Measurements from ENCODE around the gene TCP11L1. TPM values are rescaled to one million over a fixed set of nuclear protein-coding genes. Genes with fewer than 3 reads are reported as not detected.

The TCP11L1 gene
- total and polyA plus RNA-seq, 2 of the 8 experiments (the other 6 are each of a cell fraction or from before 2014, with no cell fraction given), result 10.9 to 23.1 TPM

DNA sequence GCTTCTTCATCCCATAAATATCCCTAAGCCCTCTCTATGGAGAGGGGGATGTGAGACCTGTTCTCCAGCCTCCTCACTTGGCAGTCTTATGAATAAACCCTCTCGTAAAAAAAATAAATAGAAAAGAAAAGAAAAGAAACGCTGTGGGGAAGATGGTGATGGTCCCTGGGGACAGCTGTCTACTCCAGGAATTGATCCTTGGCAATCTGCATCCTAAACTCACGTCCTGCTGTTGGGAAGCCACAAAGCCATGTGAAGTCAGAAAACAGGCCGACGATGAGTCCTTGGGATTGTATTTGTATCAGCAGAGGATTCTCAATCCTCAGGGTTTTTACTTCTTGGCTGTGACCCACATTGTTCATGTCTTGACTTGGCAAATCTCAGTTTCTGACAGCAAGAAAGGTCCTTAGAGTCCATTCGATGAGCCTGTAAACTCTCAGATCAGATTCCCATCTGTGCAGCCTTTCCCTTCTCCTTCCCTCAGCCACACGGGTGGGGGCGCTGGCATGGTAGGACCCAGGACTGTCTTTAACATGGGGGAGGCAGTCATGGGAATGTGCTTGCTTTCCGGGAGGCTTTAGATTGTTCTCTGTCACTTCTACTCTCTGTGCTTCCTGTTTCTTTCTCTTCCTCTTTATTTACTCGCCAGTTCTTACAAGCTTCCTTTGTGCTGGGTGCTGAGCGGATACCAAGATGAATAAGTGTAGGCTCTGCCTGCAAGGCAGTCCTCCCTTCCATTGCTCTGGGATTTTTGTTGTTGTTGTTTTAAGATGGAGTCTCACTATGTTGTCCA is 24.9 kb downstream of the TCP11L1 start:
- no peak overlapping the region for H3K9ac ChIP-seq (replicated peaks in 1 of 4; ENCODE audit: extremely low read depth in 1 of 4, low read depth in 3 of 4, low read length in 3 of 4)
- no peak overlapping the region for H2BK120ac ChIP-seq (replicated peaks; ENCODE audit: low read depth, low read length)
- H3K56ac ChIP-seq (replicated peaks; ENCODE audit: insufficient read length, low read depth, low read length), result no peak overlapping the region
- no peak overlapping the region for H3K4me3 ChIP-seq (ENCODE audit: extremely low read depth in 1 of 4, insufficient read depth in 2 of 4, low read depth in 3 of 4, low read length in 4 of 4)
- peak overlapping the region; percentile 20; the same call in 1 of the 2 replicates for H2BK5ac ChIP-seq (ENCODE audit: low read depth, low read length)
- H3K14ac ChIP-seq (ENCODE audit: insufficient read length), result no peak overlapping the region
- no peaks in the 10 kb centered on the region for H3K23me2 ChIP-seq (ENCODE audit: low read depth, low read length)
- H2AFZ ChIP-seq (ENCODE audit: low read length), result no peak overlapping the region
- H4K91ac ChIP-seq (replicated peaks; ENCODE audit: insufficient read length, low read length), result no peak overlapping the region
- H4K5ac ChIP-seq (ENCODE audit: insufficient read length, low read depth, low read length), result no peak overlapping the region
- peaks cover 0 to 15% (median 8%) of the 10 kb centered on the region in 4 experiments; a peak in 6 of 8 replicates for H3K36me3 ChIP-seq (ENCODE audit: control insufficient read depth in 2 of 4, insufficient read depth in 4 of 4, low read length in 3 of 4)
- TF ChIP-seq NRF1 (IDR thresholded peaks at IDR 0.05; ENCODE audit: low read depth, low read length) (no peak), CTBP2 (IDR thresholded peaks at IDR 0.05; ENCODE audit: borderline replicate concordance, insufficient read depth, insufficient read length, low read length) (no peak), KDM5A (IDR thresholded peaks at IDR 0.05; ENCODE audit: low read length) (no peak), TBP (IDR thresholded peaks at IDR 0.05; ENCODE audit: low read depth, low read length) (no peak), HDAC2 (IDR thresholded peaks at IDR 0.05; ENCODE audit: borderline replicate concordance in 1 of 2, low read depth in 2 of 2, low read length in 2 of 2) (no peak), TCF12 (IDR thresholded peaks at IDR 0.05; ENCODE audit: low read depth, low read length) (no peak), KDM4A (IDR thresholded peaks at IDR 0.05; ENCODE audit: low read depth, low read length, severe bottlenecking) (no peak)
- TF ChIP-seq, protein P1, sequence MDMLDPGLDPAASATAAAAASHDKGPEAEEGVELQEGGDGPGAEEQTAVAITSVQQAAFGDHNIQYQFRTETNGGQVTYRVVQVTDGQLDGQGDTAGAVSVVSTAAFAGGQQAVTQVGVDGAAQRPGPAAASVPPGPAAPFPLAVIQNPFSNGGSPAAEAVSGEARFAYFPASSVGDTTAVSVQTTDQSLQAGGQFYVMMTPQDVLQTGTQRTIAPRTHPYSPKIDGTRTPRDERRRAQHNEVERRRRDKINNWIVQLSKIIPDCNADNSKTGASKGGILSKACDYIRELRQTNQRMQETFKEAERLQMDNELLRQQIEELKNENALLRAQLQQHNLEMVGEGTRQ (IDR thresholded peaks at IDR 0.05; ENCODE audit: low read length), result no peak
- peaks cover 0 to 3% (median 0%) of the 10 kb centered on the region in 4 experiments; a peak in 1 of 7 replicates for H3K4me1 ChIP-seq (replicated peaks in 1 of 4; ENCODE audit: control insufficient read depth in 3 of 4, insufficient read depth in 4 of 4, low read length in 3 of 4)
- no peaks in the 10 kb centered on the region for H3K79me2 ChIP-seq (ENCODE audit: control insufficient read depth in 1 of 2, insufficient read depth in 2 of 2, low read length in 2 of 2)
- ChIA-PET POLR2A (ENCODE audit: partially characterized antibody) (interaction anchor here (1.5 kb wide), 1 partner anchor 13 kb away, joined by 5 read pairs; no protein-coding TSS in a partner anchor), CTCF (ENCODE audit: partially characterized antibody) (interaction anchor here (0.6 to 4.3 kb wide), 28 partner anchors 9 to 350 kb away, joined by 3 to 28 read pairs (median 5); partner anchors contain the start of genes CCDC73, DEPDC7 and TCP11L1)
- FAIRE-seq (no peak), DNase-seq (ENCODE audit: low read depth in 1 of 2, low spot score in 2 of 2) (no peak)
- H3K27me3 ChIP-seq (replicated peaks in 1 of 4; ENCODE audit: control insufficient read depth in 3 of 4, extremely low read depth in 1 of 4, insufficient read depth in 3 of 4, low read length in 3 of 4), result no peaks in the 10 kb centered on the region
- H3K18ac ChIP-seq (ENCODE audit: extremely low read depth, low read length), result no peak overlapping the region
- 0 out of 2 replicates have a peak overlapping the region, but pooled peaks have one; percentile 18 for H2BK20ac ChIP-seq (ENCODE audit: low read length)
- H3K4ac ChIP-seq (replicated peaks; ENCODE audit: insufficient read length, low read depth, low read length), result no peak overlapping the region
- 0 out of 2 replicates have a peak overlapping the region, but pooled peaks have one; percentile 27 for H3K27ac ChIP-seq (ENCODE audit: low read depth, low read length)
- peaks cover 0 to 4% of the 10 kb centered on the region in 2 experiments for H4K20me1 ChIP-seq (replicated peaks in 1 of 2; ENCODE audit: control insufficient read depth in 1 of 2, insufficient read depth in 2 of 2, low read length in 2 of 2)
- H3K9me3 ChIP-seq (ENCODE audit: insufficient read depth in 2 of 2, low read depth in 1 of 2, low read length in 1 of 2), result no peaks in the 10 kb centered on the region
- H3K23ac ChIP-seq (ENCODE audit: insufficient read length), result no peak overlapping the region
- H3K79me1 ChIP-seq (ENCODE audit: low read depth, low read length), result no peaks in the 10 kb centered on the region
- H2BK15ac ChIP-seq (ENCODE audit: low read length), result no peak overlapping the region
- WGBS, 2 experiments (ENCODE audit: extremely low coverage in 1 of 2, insufficient coverage in 1 of 2, insufficient read length in 1 of 2, insufficient replicate concordance in 2 of 2, low coverage in 1 of 2, low lambda C conversion rate in 2 of 2, missing lambda C conversion rate in 1 of 2), result 79% methylated on average over 11 of the region's 11 CpGs; no CpG with 5 or more reads in 1 of the 2 experiments
- H2BK12ac ChIP-seq (ENCODE audit: low read depth, low read length), result no peak overlapping the region
- H4K8ac ChIP-seq (ENCODE audit: extremely low read depth, insufficient read depth, low read length), result no peak overlapping the region
- H3K4me2 ChIP-seq (ENCODE audit: insufficient read depth in 1 of 2, low read depth in 2 of 2, low read length in 2 of 2), result no peak overlapping the region
- H2AK5ac ChIP-seq (ENCODE audit: low read depth, low read length), result no peak overlapping the region
